K562 (cell line): ENCODE measurements around the gene SRC. TPM values are rescaled to one million over a fixed set of nuclear protein-coding genes. Genes with fewer than 3 reads are reported as not detected.

Experiments used
- ATAC-seq: fragments of 200-7000 bp; cut with Tn5 transposase; 3 replicates; pipeline ENCODE4 v1.9.1; 2020; ENCODE audit warnings: moderate library complexity
- BruUV-seq: library from RNA; stranded (reverse); fragments of 400-500 nt; replicated peaks from 2 replicates; lab custom pipeline; 2021; lab: Mats Ljungman, UMichigan
- CTCF ChIA-PET: fragments of 300-600 bp; formaldehyde crosslinking; extraction: SDS; loops from one replicate; lab custom pipeline; 2021; ENCODE audit warnings: low intra/inter-chr PET ratio; lab: Yijun Ruan, JAX
- POLR2A ChIA-PET: fragments of 300-600, 350-650 bp; sonication (Branson Sonifier 250); formaldehyde crosslinking; extraction: SDS; loops from one replicate; lab custom pipeline; 2021; ENCODE audit warnings: antibody characterized with exemption, inconsistent platforms; lab: Yijun Ruan, JAX
- DNase-seq, 4 experiments: peaks; one replicate each; pipeline versions ENCODE4 v3.0.0 to v3.0.0-alpha.2; 2011 to 2018; ENCODE audit warnings: low spot score in 3 of 4, mixed read lengths in 3 of 4; ENCODE audit errors: extremely low read depth in 1 of 4
- FAIRE-seq: peaks from 2 replicates; lab custom pipeline; 2011; peaks lifted over from hg19 to GRCh38; lab: Jason Lieb, UNC
- H2AFZ ChIP-seq: 2 replicates; pipeline ENCODE4 v1.6.0; 2011; ENCODE audit warnings: low read depth, low read length, control low read depth, inconsistent platforms
- H3K27ac ChIP-seq: fragments of 200-600 bp; 3 replicates; pipeline ENCODE4 v1.8.0; 2011; ENCODE audit warnings: low read depth, mild to moderate bottlenecking, control low read depth, inconsistent platforms, low read length, moderate library complexity, mixed read lengths; ENCODE audit errors: extremely low read depth
- H3K27me3 ChIP-seq, 2 experiments: fragments of 300-600 bp in 1 of 2; 2 replicates in 1 of 2; 3 replicates in 1 of 2; pipeline versions ENCODE4 v1.6.0 to v1.8.0; 2011; ENCODE audit warnings: inconsistent platforms in 2 of 2, low read length in 2 of 2, mild to moderate bottlenecking in 1 of 2, mixed read lengths in 1 of 2, moderate library complexity in 1 of 2; ENCODE audit not compliant: control insufficient read depth in 2 of 2, insufficient read depth in 2 of 2
- H3K36me3 ChIP-seq: fragments of 300-600 bp; 3 replicates; pipeline ENCODE4 v1.8.0; 2011; ENCODE audit warnings: mild to moderate bottlenecking, low read length, inconsistent platforms; ENCODE audit not compliant: control insufficient read depth, insufficient read depth
- H3K4me1 ChIP-seq, 2 experiments: fragments of 200-600 bp in 1 of 2; replicated peaks in 1 of 2; 2 replicates in 1 of 2; 3 replicates in 1 of 2; pipeline versions ENCODE4 v1.5.1 to v1.8.0; 2011; ENCODE audit warnings: inconsistent platforms in 2 of 2, low read length in 2 of 2, mild to moderate bottlenecking in 1 of 2, mixed read lengths in 1 of 2, moderate library complexity in 1 of 2; ENCODE audit not compliant: control insufficient read depth in 2 of 2, insufficient read depth in 2 of 2
- H3K4me2 ChIP-seq: 2 replicates; pipeline ENCODE4 v1.6.1; 2011; ENCODE audit warnings: low read length, control low read depth, inconsistent platforms, mixed read lengths; ENCODE audit not compliant: insufficient read depth
- H3K4me3 ChIP-seq: fragments of 200-600 bp; sonication (generic), shearing (Covaris generic); 2 replicates; pipeline ENCODE4 v1.5.1; 2016; ENCODE audit warnings: control low read depth, inconsistent platforms
- H3K79me2 ChIP-seq: fragments of 200-600 bp; 3 replicates; pipeline ENCODE4 v1.8.0; 2011; ENCODE audit warnings: low read length, inconsistent platforms; ENCODE audit not compliant: control insufficient read depth, insufficient read depth
- H3K9ac ChIP-seq, 2 experiments: 2 replicates each; pipeline versions ENCODE4 v1.6.0 to v1.6.1; 2011; ENCODE audit warnings: low read depth in 2 of 2, low read length in 2 of 2, control low read depth in 1 of 2, inconsistent platforms in 1 of 2, mild to moderate bottlenecking in 1 of 2, mixed read lengths in 1 of 2; ENCODE audit not compliant: insufficient read depth in 1 of 2
- H3K9me1 ChIP-seq: one replicate; pipeline ENCODE4 v1.6.0; 2011; ENCODE audit warnings: inconsistent platforms, mild to moderate bottlenecking, low read length, moderate library complexity; ENCODE audit not compliant: control insufficient read depth, insufficient read depth
- H3K9me3 ChIP-seq: replicated peaks from 2 replicates; pipeline ENCODE4 v1.5.1; 2011; ENCODE audit warnings: low read depth, low read length, inconsistent platforms; ENCODE audit not compliant: control insufficient read depth, insufficient read depth
- H4K20me1 ChIP-seq: replicated peaks from 2 replicates; pipeline ENCODE4 v1.6.1; 2011; ENCODE audit warnings: low read length, inconsistent platforms, mixed read lengths; ENCODE audit not compliant: control insufficient read depth, insufficient read depth
- BRCA1 ChIP-seq, 2 experiments: fragments of 450-650 bp in 1 of 2; sonication (generic) in 1 of 2; formaldehyde crosslinking in 1 of 2; IDR thresholded peaks; 2 replicates each; pipeline versions ENCODE4 v1.5.0 to v1.6.1; 2017 to 2020; ENCODE audit warnings: mild to moderate bottlenecking in 1 of 2, missing genetic modification reagents in 1 of 2
- FIP1L1 ChIP-seq: fragments of 200-400 bp; formaldehyde crosslinking; IDR thresholded peaks from 2 replicates; pipeline ENCODE4 v1.6.1; 2018; ENCODE audit warnings: mild to moderate bottlenecking, low read depth, low read length; ENCODE audit not compliant: poor library complexity, severe bottlenecking
- MEIS2 ChIP-seq: fragments of 450-650 bp; IDR thresholded peaks from 2 replicates; pipeline ENCODE4 v1.6.1; 2014; ENCODE audit warnings: mild to moderate bottlenecking; ENCODE audit not compliant: partially characterized antibody
- TCF3 ChIP-seq: sonication (generic); formaldehyde crosslinking; IDR thresholded peaks from 2 replicates; pipeline ENCODE4 v1.4.0; 2020; ENCODE audit warnings: mild to moderate bottlenecking, missing genetic modification reagents
- TEAD4 ChIP-seq, 2 experiments: sonication (generic) in 1 of 2; formaldehyde crosslinking in 1 of 2; IDR thresholded peaks; 2 replicates each; pipeline versions ENCODE4 v1.6.1 to v1.8.0; 2012 to 2022; ENCODE audit warnings: borderline replicate concordance in 1 of 2, inconsistent platforms in 1 of 2, low read length in 1 of 2, mild to moderate bottlenecking in 1 of 2, missing genetic modification reagents in 1 of 2
- ZNF561 ChIP-seq: fragments of 450-650 bp; formaldehyde crosslinking; conservative IDR thresholded peaks from 2 replicates; pipeline ENCODE4 v1.4.0; 2020; ENCODE audit warnings: mild to moderate bottlenecking, moderate library complexity
- WGBS: fragments of 100-300 bp; shearing (Covaris generic); methylation state at CpG from one replicate; pipeline ENCODE4 v1.1.6; 2016; ENCODE audit warnings: low coverage, mixed read lengths; ENCODE audit not compliant: insufficient coverage; ENCODE audit errors: missing lambda C conversion rate; 5-methylcytosine and 5-hydroxymethylcytosine counted together
- in situ Hi-C: fragments of 300-500 bp; cut with MboI; formaldehyde crosslinking; loops from 4 replicates; pipeline ENCODE4 v1.15.0; 2018; ENCODE audit warnings: inconsistent platforms, mixed read lengths
- intact Hi-C: fragments of 100-400 bp; cut with micrococcal nuclease; formaldehyde crosslinking; loops from 2 replicates; pipeline ENCODE4 v1.14.2; 2022
- polyA plus RNA-seq, 8 experiments: library from polyadenylated mRNA; depleted of rRNA in 4 of 8; stranded (reverse) in 5 of 8; unstranded in 3 of 8; fragments of >200 nt; fragmentation: Nextera tagmentation in 2 of 8; fragmentation: Illumina TruSeq in 1 of 8; extraction: Ambion mirVana in 2 of 8; extraction: Trizol in 1 of 8; gene quantifications; 2 replicates each; pipeline versions ENCODE4 v1.2.1 to v1.2.3, GENCODE V29; 2011 to 2014; ENCODE audit warnings: inconsistent platforms in 1 of 8, missing spikeins in 1 of 8
- total RNA-seq, 7 experiments: library from RNA; depleted of rRNA in 6 of 7; stranded (reverse); fragments of >200 nt in 6 of 7; fragmentation: Illumina TruSeq in 2 of 7; extraction: Trizol in 2 of 7; gene quantifications; 2 replicates each; pipeline versions ENCODE4 v1.2.1 to v1.2.3, GENCODE V29; 2011 to 2021; ENCODE audit warnings: low replicate concordance in 1 of 7
- TF ChIP-seq, protein P1 (sequence below): IDR thresholded peaks from 2 replicates; pipeline ENCODE4 v1.6.1; 2011; ENCODE audit not compliant: insufficient read length; ENCODE audit errors: extremely low read depth
- TF ChIP-seq, protein P2 (sequence below): sonication (generic); formaldehyde crosslinking; IDR thresholded peaks from 2 replicates; pipeline ENCODE4 v1.8.0; 2022; ENCODE audit warnings: missing genetic modification reagents, mild to moderate bottlenecking, moderate library complexity, borderline replicate concordance
- TF ChIP-seq, protein P3 (sequence below): sonication (generic); formaldehyde crosslinking; IDR thresholded peaks from 2 replicates; pipeline ENCODE4 v1.8.1; 2023; ENCODE audit warnings: mild to moderate bottlenecking, missing genetic modification reagents
- TF ChIP-seq, protein P4 (sequence below): fragments of 250-450 bp; sonication (Bioruptor Pico); IDR thresholded peaks from 2 replicates; pipeline ENCODE4 v1.5.0; 2020; ENCODE audit warnings: mild to moderate bottlenecking
- TF ChIP-seq, protein P5 (sequence below), 2 experiments: IDR thresholded peaks in 1 of 2; conservative IDR thresholded peaks in 1 of 2; 2 replicates each; pipeline ENCODE4 v1.6.1; 2016; ENCODE audit warnings: low read depth in 2 of 2, mild to moderate bottlenecking in 1 of 2, missing compliant biosample characterization in 1 of 2, missing genetic modification characterization in 1 of 2, moderate library complexity in 1 of 2

SRC gene
- total and polyA plus RNA-seq, 9 of the 15 experiments (the other 6 are each of a cell fraction or from before 2014, with no cell fraction given) = 0.06 to 8.5 (median 3.1) TPM

DNA sequence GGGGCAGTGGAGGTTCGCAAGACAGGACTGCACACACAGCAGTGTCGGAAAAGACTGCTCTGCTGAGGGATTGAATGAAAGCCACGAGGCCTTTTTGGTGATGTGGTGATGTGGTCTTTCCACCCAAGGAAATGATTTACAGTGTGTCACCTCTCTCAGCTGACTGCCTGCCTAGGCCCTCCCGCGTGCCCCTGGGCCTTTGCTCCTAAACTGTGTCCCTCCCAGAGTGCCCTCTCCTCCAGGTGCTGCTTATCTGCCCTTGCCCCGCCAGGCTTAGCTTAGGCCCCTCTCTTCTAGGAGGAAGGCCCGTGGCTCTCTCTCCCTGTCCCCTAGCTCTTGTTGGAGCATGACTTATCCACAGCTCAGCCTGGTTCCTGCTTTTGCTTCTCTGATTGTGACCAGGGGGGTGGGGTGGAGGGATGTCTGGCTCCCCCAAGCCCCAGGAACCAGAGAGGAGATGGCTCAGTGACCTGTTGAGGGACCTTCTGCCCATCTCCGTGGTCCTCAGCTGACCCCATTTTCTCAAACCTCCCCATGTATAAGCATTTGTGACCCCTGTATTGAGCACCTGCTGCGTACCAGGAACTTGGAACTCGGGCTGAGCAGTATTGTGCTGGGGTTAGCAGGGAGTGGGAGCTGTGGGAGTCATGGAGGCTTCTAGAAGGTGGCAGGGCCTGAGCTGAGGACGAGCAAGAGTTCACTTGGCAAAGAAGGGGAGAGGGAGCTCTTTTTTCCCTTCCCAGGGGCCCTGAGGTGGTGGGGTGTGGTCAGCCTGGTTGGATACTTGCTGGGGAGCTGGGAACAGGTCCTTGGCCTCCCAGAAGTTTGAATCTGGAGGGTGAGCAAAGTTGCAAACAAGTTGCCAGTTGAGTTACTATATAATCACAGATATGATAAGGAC is 2.2 kb downstream of the SRC start:
- Histone ChIP-seq H3K79me2 (no peaks in the 10 kb centered on the region), H3K4me1 (peaks cover 2 to 20% of the 10 kb centered on the region in 2 experiments; a peak in 3 of 5 replicates), H4K20me1 (no peaks in the 10 kb centered on the region), H2AFZ (no peak overlapping the region), H3K9me1 (no peaks in the 10 kb centered on the region), H3K4me3 (no peak overlapping the region), H3K36me3 (no peaks in the 10 kb centered on the region), H3K9me3 (no peaks in the 10 kb centered on the region), H3K4me2 (no peak overlapping the region), H3K9ac (peak overlapping the region in 1 of 2 experiments; percentile 69; a peak in 2 of 4 replicates), H3K27me3 (no peaks in the 10 kb centered on the region), H3K27ac (no peak overlapping the region)
- DNase-seq = peak in 1 of 4 experiments; percentile 6
- ChIA-PET CTCF (no interaction called here), POLR2A (interaction anchor here (0.6 to 1.7 kb wide), 5 partner anchors 11 to 1146 kb away, joined by 3 to 7 read pairs (median 4); no protein-coding TSS in a partner anchor)
- FAIRE-seq = no peak
- WGBS = 55% methylated on average over 10 of the region's 11 CpGs
- in situ Hi-C loops = no loop called here
- intact Hi-C loops = no loop called here
- BruUV-seq = no TSS peak
- no peak for ATAC-seq
- TF ChIP-seq, protein P1, sequence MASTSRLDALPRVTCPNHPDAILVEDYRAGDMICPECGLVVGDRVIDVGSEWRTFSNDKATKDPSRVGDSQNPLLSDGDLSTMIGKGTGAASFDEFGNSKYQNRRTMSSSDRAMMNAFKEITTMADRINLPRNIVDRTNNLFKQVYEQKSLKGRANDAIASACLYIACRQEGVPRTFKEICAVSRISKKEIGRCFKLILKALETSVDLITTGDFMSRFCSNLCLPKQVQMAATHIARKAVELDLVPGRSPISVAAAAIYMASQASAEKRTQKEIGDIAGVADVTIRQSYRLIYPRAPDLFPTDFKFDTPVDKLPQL = no peak
- TF ChIP-seq, protein P2, sequence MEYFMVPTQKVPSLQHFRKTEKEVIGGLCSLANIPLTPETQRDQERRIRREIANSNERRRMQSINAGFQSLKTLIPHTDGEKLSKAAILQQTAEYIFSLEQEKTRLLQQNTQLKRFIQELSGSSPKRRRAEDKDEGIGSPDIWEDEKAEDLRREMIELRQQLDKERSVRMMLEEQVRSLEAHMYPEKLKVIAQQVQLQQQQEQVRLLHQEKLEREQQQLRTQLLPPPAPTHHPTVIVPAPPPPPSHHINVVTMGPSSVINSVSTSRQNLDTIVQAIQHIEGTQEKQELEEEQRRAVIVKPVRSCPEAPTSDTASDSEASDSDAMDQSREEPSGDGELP = peak; percentile 45; the same call in 1 of the 2 replicates
- TF ChIP-seq, protein P3, sequence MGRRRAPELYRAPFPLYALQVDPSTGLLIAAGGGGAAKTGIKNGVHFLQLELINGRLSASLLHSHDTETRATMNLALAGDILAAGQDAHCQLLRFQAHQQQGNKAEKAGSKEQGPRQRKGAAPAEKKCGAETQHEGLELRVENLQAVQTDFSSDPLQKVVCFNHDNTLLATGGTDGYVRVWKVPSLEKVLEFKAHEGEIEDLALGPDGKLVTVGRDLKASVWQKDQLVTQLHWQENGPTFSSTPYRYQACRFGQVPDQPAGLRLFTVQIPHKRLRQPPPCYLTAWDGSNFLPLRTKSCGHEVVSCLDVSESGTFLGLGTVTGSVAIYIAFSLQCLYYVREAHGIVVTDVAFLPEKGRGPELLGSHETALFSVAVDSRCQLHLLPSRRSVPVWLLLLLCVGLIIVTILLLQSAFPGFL (CRISPR knock-in tag) = no peak
- TF ChIP-seq TEAD4 (IDR thresholded peaks at IDR 0.05; ENCODE audit: low read length) = no peak
- TF ChIP-seq TEAD4 (CRISPR knock-in tag; IDR thresholded peaks at IDR 0.05; ENCODE audit: borderline replicate concordance) = no peak
- TF ChIP-seq, protein P4, sequence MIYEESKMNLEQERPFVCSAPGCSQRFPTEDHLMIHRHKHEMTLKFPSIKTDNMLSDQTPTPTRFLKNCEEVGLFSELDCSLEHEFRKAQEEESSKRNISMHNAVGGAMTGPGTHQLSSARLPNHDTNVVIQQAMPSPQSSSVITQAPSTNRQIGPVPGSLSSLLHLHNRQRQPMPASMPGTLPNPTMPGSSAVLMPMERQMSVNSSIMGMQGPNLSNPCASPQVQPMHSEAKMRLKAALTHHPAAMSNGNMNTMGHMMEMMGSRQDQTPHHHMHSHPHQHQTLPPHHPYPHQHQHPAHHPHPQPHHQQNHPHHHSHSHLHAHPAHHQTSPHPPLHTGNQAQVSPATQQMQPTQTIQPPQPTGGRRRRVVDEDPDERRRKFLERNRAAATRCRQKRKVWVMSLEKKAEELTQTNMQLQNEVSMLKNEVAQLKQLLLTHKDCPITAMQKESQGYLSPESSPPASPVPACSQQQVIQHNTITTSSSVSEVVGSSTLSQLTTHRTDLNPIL (CRISPR knock-in tag) = no peak
- no peak for TF ChIP-seq ZNF561
- peak; percentile 65 for TF ChIP-seq MEIS2
- no peak for TF ChIP-seq BRCA1 (IDR thresholded peaks at IDR 0.05)
- TF ChIP-seq BRCA1 (CRISPR knock-in tag; IDR thresholded peaks at IDR 0.05) = no peak
- TF ChIP-seq, protein P5, sequence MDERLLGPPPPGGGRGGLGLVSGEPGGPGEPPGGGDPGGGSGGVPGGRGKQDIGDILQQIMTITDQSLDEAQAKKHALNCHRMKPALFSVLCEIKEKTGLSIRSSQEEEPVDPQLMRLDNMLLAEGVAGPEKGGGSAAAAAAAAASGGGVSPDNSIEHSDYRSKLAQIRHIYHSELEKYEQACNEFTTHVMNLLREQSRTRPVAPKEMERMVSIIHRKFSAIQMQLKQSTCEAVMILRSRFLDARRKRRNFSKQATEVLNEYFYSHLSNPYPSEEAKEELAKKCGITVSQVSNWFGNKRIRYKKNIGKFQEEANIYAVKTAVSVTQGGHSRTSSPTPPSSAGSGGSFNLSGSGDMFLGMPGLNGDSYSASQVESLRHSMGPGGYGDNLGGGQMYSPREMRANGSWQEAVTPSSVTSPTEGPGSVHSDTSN (CRISPR knock-in tag; IDR thresholded peaks at IDR 0.05; ENCODE audit: low read depth) = no peak
- TF ChIP-seq, protein P5 (tag; conservative IDR thresholded peaks at IDR 0.05; ENCODE audit: low read depth) = 0 out of 2 replicates have a peak, but pooled peaks have one; percentile 20
- TF ChIP-seq TCF3 = no peak
- no peak for TF ChIP-seq FIP1L1
